GM12878 (cell line): ENCODE measurements around the gene GPR39. TPM values are rescaled to one million over a fixed set of nuclear protein-coding genes. Genes with fewer than 3 reads are reported as not detected.

Experiments
- NR2C2 ChIP-seq: IDR thresholded peaks from 2 replicates; pipeline ENCODE4 v1.6.1; 2011; ENCODE audit warnings: borderline replicate concordance, low read depth; ENCODE audit not compliant: control insufficient read depth, insufficient read length
- PAX5 ChIP-seq: IDR thresholded peaks from 2 replicates; pipeline ENCODE4 v1.6.1; 2011; ENCODE audit warnings: low read depth, low read length, borderline replicate concordance
- SMAD5 ChIP-seq: IDR thresholded peaks from 2 replicates; pipeline ENCODE4 v1.6.1; 2016; ENCODE audit warnings: antibody characterized with exemption, low read depth
- polyA plus RNA-seq, 11 experiments: library from polyadenylated mRNA; depleted of rRNA in 4 of 11; unstranded in 6 of 11; stranded (reverse) in 5 of 11; fragments of >200 nt; fragmentation: Nextera tagmentation in 4 of 11; fragmentation: Illumina TruSeq in 1 of 11; extraction: Ambion mirVana in 4 of 11; extraction: Trizol in 1 of 11; gene quantifications; 1 replicate in 1 of 11; 2 replicates in 10 of 11; pipeline versions ENCODE4 v1.2.1 to v1.2.3, GENCODE V29; 2011 to 2016; ENCODE audit warnings: inconsistent platforms in 2 of 11, missing spikeins in 2 of 11, low read depth in 1 of 11
- total RNA-seq, 4 experiments: library from RNA; depleted of rRNA in 3 of 4; stranded (reverse); fragments of >200 nt in 3 of 4; fragmentation: Illumina TruSeq in 1 of 4; extraction: Trizol in 1 of 4; gene quantifications; 2 replicates each; pipeline versions ENCODE4 v1.2.1 to v1.2.3, GENCODE V29; 2013 to 2021
- TF ChIP-seq, protein P1 (sequence below): fragments of 450-650 bp; IDR thresholded peaks from 2 replicates; pipeline ENCODE4 v1.6.1; 2016; ENCODE audit warnings: mild to moderate bottlenecking, moderate library complexity, borderline replicate concordance
- TF ChIP-seq, protein P2 (sequence below): fragments of 450-650 bp; IDR thresholded peaks from 2 replicates; pipeline ENCODE4 v1.6.1; 2018; ENCODE audit warnings: mild to moderate bottlenecking, low read depth, moderate library complexity; ENCODE audit not compliant: partially characterized antibody
- TF ChIP-seq, protein P3 (sequence below): fragments of 450-650 bp; formaldehyde crosslinking; IDR thresholded peaks from 2 replicates; pipeline ENCODE4 v1.4.0; 2020; ENCODE audit warnings: mild to moderate bottlenecking, moderate library complexity
- TF ChIP-seq, protein P4 (sequence below): fragments of 450-650 bp; IDR thresholded peaks from 2 replicates; pipeline ENCODE4 v1.6.1; 2017; ENCODE audit warnings: mild to moderate bottlenecking

Gene GPR39
- total and polyA plus RNA-seq, 10 of the 15 experiments (the other 5 are each of a cell fraction or from before 2014, with no cell fraction given) = 0.05 to 0.23 TPM; not detected in 8

DNA sequence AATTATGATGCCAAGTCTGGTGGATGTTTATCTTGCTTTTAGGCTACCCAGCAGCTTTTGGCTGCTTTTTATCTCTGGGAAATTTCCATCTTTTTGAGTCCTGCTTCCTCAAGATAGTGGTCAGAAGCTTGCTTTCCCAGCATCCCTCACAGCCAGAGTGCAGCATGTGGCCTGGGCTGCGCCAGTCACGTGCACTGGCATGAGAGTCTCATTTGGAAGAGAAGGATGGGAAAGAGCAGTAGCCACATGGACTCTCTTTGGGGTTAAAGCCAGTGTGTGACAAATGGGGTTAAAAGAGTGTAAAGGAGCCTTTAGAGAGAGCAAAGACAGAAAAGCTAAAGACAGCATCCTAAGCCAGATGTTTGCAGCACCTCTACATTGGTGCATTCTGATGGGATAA, 12.7 kb downstream of the GPR39 start (continued):
- TF ChIP-seq, protein P1, sequence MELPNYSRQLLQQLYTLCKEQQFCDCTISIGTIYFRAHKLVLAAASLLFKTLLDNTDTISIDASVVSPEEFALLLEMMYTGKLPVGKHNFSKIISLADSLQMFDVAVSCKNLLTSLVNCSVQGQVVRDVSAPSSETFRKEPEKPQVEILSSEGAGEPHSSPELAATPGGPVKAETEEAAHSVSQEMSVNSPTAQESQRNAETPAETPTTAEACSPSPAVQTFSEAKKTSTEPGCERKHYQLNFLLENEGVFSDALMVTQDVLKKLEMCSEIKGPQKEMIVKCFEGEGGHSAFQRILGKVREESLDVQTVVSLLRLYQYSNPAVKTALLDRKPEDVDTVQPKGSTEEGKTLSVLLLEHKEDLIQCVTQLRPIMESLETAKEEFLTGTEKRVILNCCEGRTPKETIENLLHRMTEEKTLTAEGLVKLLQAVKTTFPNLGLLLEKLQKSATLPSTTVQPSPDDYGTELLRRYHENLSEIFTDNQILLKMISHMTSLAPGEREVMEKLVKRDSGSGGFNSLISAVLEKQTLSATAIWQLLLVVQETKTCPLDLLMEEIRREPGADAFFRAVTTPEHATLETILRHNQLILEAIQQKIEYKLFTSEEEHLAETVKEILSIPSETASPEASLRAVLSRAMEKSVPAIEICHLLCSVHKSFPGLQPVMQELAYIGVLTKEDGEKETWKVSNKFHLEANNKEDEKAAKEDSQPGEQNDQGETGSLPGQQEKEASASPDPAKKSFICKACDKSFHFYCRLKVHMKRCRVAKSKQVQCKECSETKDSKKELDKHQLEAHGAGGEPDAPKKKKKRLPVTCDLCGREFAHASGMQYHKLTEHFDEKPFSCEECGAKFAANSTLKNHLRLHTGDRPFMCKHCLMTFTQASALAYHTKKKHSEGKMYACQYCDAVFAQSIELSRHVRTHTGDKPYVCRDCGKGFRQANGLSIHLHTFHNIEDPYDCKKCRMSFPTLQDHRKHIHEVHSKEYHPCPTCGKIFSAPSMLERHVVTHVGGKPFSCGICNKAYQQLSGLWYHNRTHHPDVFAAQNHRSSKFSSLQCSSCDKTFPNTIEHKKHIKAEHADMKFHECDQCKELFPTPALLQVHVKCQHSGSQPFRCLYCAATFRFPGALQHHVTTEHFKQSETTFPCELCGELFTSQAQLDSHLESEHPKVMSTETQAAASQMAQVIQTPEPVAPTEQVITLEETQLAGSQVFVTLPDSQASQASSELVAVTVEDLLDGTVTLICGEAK = no peak
- no peak for TF ChIP-seq NR2C2
- TF ChIP-seq, protein P2, sequence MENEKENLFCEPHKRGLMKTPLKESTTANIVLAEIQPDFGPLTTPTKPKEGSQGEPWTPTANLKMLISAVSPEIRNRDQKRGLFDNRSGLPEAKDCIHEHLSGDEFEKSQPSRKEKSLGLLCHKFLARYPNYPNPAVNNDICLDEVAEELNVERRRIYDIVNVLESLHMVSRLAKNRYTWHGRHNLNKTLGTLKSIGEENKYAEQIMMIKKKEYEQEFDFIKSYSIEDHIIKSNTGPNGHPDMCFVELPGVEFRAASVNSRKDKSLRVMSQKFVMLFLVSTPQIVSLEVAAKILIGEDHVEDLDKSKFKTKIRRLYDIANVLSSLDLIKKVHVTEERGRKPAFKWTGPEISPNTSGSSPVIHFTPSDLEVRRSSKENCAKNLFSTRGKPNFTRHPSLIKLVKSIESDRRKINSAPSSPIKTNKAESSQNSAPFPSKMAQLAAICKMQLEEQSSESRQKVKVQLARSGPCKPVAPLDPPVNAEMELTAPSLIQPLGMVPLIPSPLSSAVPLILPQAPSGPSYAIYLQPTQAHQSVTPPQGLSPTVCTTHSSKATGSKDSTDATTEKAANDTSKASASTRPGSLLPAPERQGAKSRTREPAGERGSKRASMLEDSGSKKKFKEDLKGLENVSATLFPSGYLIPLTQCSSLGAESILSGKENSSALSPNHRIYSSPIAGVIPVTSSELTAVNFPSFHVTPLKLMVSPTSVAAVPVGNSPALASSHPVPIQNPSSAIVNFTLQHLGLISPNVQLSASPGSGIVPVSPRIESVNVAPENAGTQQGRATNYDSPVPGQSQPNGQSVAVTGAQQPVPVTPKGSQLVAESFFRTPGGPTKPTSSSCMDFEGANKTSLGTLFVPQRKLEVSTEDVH = no peak
- TF ChIP-seq, protein P3, sequence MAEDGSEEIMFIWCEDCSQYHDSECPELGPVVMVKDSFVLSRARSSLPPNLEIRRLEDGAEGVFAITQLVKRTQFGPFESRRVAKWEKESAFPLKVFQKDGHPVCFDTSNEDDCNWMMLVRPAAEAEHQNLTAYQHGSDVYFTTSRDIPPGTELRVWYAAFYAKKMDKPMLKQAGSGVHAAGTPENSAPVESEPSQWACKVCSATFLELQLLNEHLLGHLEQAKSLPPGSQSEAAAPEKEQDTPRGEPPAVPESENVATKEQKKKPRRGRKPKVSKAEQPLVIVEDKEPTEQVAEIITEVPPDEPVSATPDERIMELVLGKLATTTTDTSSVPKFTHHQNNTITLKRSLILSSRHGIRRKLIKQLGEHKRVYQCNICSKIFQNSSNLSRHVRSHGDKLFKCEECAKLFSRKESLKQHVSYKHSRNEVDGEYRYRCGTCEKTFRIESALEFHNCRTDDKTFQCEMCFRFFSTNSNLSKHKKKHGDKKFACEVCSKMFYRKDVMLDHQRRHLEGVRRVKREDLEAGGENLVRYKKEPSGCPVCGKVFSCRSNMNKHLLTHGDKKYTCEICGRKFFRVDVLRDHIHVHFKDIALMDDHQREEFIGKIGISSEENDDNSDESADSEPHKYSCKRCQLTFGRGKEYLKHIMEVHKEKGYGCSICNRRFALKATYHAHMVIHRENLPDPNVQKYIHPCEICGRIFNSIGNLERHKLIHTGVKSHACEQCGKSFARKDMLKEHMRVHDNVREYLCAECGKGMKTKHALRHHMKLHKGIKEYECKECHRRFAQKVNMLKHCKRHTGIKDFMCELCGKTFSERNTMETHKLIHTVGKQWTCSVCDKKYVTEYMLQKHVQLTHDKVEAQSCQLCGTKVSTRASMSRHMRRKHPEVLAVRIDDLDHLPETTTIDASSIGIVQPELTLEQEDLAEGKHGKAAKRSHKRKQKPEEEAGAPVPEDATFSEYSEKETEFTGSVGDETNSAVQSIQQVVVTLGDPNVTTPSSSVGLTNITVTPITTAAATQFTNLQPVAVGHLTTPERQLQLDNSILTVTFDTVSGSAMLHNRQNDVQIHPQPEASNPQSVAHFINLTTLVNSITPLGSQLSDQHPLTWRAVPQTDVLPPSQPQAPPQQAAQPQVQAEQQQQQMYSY = no peak
- TF ChIP-seq, protein P4, sequence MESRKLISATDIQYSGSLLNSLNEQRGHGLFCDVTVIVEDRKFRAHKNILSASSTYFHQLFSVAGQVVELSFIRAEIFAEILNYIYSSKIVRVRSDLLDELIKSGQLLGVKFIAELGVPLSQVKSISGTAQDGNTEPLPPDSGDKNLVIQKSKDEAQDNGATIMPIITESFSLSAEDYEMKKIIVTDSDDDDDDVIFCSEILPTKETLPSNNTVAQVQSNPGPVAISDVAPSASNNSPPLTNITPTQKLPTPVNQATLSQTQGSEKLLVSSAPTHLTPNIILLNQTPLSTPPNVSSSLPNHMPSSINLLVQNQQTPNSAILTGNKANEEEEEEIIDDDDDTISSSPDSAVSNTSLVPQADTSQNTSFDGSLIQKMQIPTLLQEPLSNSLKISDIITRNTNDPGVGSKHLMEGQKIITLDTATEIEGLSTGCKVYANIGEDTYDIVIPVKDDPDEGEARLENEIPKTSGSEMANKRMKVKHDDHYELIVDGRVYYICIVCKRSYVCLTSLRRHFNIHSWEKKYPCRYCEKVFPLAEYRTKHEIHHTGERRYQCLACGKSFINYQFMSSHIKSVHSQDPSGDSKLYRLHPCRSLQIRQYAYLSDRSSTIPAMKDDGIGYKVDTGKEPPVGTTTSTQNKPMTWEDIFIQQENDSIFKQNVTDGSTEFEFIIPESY = no peak
- no peak for TF ChIP-seq SMAD5
- no peak for TF ChIP-seq PAX5
